Right atrium auricular region (tissue), 2 donors: ENCODE data around the gene SMIM32. TPM values are rescaled to one million over a fixed set of nuclear protein-coding genes. Genes with fewer than 3 reads are reported as not detected.

Experiments used
- DNase-seq: peaks from one replicate; pipeline ENCODE4 v3.0.0-alpha.2; 2019; ENCODE audit warnings: low spot score
- H3K27ac ChIP-seq, 2 donors: fragments of 200-600 bp; sonication (generic); 1 replicate in 1 of 2; 2 replicates in 1 of 2; pipeline ENCODE4 v1.5.1; 2016 to 2019
- H3K27me3 ChIP-seq, 2 donors: fragments of 200-600 bp; sonication (generic); one replicate each; pipeline versions ENCODE4 v1.5.1 to v1.6.0; 2017 to 2019
- H3K36me3 ChIP-seq: fragments of 200-600 bp; sonication (generic); one replicate; pipeline ENCODE4 v1.5.1; 2016
- H3K4me1 ChIP-seq, 2 donors: fragments of 200-600 bp; sonication (generic); one replicate each; pipeline versions ENCODE4 v1.5.1 to v1.6.0; 2017 to 2019
- H3K4me3 ChIP-seq, 2 donors: fragments of 200-600 bp; sonication (generic); 1 replicate in 1 of 2; 2 replicates in 1 of 2; pipeline ENCODE4 v1.5.1; 2017 to 2019; ENCODE audit warnings: mild to moderate bottlenecking in 1 of 2, moderate library complexity in 1 of 2
- H3K9me3 ChIP-seq, 2 donors: fragments of 200-600 bp; sonication (generic); one replicate each; pipeline ENCODE4 v1.5.1; 2019
- CTCF ChIP-seq, 2 donors: fragments of 200-600 bp; sonication (generic); IDR thresholded peaks; one replicate each; pipeline ENCODE4 v1.5.1; 2019; ENCODE audit warnings: antibody characterized with exemption in 2 of 2
- total RNA-seq, 2 donors: library from RNA; depleted of rRNA; stranded (reverse); fragments of >200 nt; gene quantifications; one replicate each; pipeline ENCODE4 v1.1.0, GENCODE V29; 2016

The SMIM32 gene
- total RNA-seq, 2 donors from 2014 or later, result not detected

- Histone ChIP-seq H3K9me3 (no peaks in the 10 kb centered on the region), H3K27ac (no peak overlapping the region), H3K4me3 (no peak overlapping the region), H3K27me3 (no peaks in the 10 kb centered on the region), H3K4me1 (no peaks in the 10 kb centered on the region), H3K36me3 (no peaks in the 10 kb centered on the region)
- TF ChIP-seq CTCF (IDR thresholded peaks at IDR 0.05), result no peak
- no peak for DNase-seq
Observed at GRCh38 chr5:136235321-136235720, 42.4 kb upstream of the SMIM32 start.

- no peak overlapping the region for H3K27ac ChIP-seq
- no peaks in the 10 kb centered on the region for H3K9me3 ChIP-seq
- no peak for TF ChIP-seq CTCF (IDR thresholded peaks at IDR 0.05)
- H3K27me3 ChIP-seq, result no peaks in the 10 kb centered on the region
- DNase-seq, result no peak
- no peaks in the 10 kb centered on the region for H3K4me1 ChIP-seq
- H3K4me3 ChIP-seq, result no peak overlapping the region
- no peaks in the 10 kb centered on the region for H3K36me3 ChIP-seq
Observed at GRCh38 chr5:136232316-136232715, 39.4 kb upstream of the SMIM32 start.

DNA sequence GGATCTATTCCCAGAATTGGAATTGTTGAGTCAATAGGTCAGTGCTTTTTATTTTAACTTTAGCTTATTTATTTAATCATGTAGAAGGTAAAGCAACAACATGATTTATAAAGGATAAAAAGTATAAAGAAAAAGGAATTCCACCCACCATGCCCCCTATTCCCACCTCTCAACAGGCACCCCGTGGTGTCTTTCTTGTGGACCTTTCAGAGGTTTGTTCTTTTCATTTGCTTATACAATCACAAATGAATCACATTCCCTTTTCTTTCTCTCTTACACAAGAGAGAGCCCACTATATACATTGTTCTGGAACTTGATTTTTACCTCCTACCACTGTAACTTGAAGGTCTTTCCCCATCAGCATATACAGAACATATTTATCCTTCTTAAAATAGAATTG lies 37.2 kb upstream of the SMIM32 start:
- Histone ChIP-seq H3K27ac (no peak overlapping the region), H3K9me3 (no peaks in the 10 kb centered on the region), H3K4me1 (no peaks in the 10 kb centered on the region), H3K4me3 (no peak overlapping the region), H3K36me3 (no peaks in the 10 kb centered on the region), H3K27me3 (no peaks in the 10 kb centered on the region)
- TF ChIP-seq CTCF (IDR thresholded peaks at IDR 0.05), result no peak
- DNase-seq, result no peak

DNA sequence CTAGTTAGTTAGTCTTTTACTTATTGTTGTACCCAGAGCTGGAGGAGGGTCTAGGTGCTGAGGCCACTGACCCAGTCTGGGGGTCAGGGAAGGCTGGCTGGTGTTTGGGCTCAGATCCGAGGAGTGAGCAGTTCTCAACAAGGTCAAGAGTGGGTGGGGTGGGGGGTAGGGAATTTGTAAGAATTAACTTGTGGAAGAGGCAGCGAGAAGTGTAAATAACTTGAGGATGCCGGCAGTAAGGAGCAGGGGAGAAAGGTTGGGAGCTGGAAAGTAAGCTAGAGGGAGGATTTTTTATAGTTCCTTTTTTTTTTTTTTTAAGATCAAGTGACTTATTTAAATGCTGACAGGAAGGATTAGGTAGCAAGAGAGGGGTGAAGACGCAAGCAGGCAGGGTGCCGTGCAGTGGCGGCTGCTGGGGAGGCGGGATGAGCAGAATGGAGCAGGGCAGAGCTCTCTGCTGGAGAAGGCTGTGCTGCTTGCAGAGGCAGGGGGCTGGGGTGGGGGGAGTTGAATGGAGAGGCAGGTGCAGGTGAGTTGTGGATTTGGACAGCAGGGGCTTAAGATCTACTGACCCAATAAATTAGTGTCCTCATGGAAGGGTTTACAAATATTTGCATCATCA lies 35.3 kb upstream of the SMIM32 start:
- Histone ChIP-seq H3K36me3 (no peaks in the 10 kb centered on the region), H3K27ac (no peak overlapping the region), H3K4me3 (no peak overlapping the region), H3K27me3 (no peaks in the 10 kb centered on the region), H3K4me1 (no peaks in the 10 kb centered on the region), H3K9me3 (no peaks in the 10 kb centered on the region)
- no peak for DNase-seq
- TF ChIP-seq CTCF (IDR thresholded peaks at IDR 0.05), result no peak

GRCh38 chr5:136226401-136226800 lies 33.4 kb upstream of the SMIM32 start:
- H3K4me1 ChIP-seq, result no peaks in the 10 kb centered on the region
- no peak for DNase-seq
- H3K9me3 ChIP-seq, result no peaks in the 10 kb centered on the region
- no peak overlapping the region for H3K27ac ChIP-seq
- TF ChIP-seq CTCF (IDR thresholded peaks at IDR 0.05), result no peak
- H3K27me3 ChIP-seq, result no peaks in the 10 kb centered on the region
- H3K4me3 ChIP-seq, result no peak overlapping the region
- H3K36me3 ChIP-seq, result no peaks in the 10 kb centered on the region

DNA sequence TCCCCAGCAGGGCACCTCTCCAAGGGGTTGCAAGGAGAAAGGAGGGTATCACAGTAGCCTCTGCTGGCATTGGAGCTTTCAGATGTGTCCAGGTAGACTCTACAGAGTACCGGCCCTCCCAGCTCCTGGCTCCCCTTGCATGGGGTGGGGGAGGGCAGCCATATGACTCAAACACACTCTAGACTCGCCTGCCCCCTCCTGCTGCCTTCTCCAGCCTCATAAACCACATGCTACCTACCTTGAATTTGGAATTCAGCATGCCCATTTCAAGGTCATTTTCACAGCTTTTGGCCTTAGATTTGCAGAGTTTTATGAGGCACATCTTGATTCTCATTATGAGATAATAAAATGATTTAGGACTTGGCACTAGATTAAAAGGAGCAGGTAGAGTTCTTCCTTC lies 32.8 kb upstream of the SMIM32 start:
- no peak overlapping the region for H3K4me3 ChIP-seq
- DNase-seq, result no peak
- no peak for TF ChIP-seq CTCF (IDR thresholded peaks at IDR 0.05)
- H3K36me3 ChIP-seq, result no peaks in the 10 kb centered on the region
- H3K27me3 ChIP-seq, result no peaks in the 10 kb centered on the region
- no peaks in the 10 kb centered on the region for H3K4me1 ChIP-seq
- H3K27ac ChIP-seq, result no peak overlapping the region
- no peaks in the 10 kb centered on the region for H3K9me3 ChIP-seq
